Tibial artery (tissue), 4 donors: ENCODE measurements around the gene NRBF2.

Source experiments
- DNase-seq, 2 donors: peaks; one replicate each; pipeline ENCODE4 v3.0.0-alpha.2; 2019
- H3K27ac ChIP-seq, 2 donors: fragments of 200-600 bp; sonication (generic) in 1 of 2; 1 replicate in 1 of 2; 2 replicates in 1 of 2; pipeline ENCODE4 v1.5.1; 2018 to 2019; ENCODE audit warnings: mild to moderate bottlenecking in 1 of 2
- H3K27me3 ChIP-seq, 2 donors: fragments of 200-600 bp; sonication (generic) in 1 of 2; one replicate each; pipeline versions ENCODE4 v1.5.1 to v1.6.0; 2016 to 2019
- H3K36me3 ChIP-seq, 3 donors: fragments of 200-600 bp; sonication (generic) in 2 of 3; one replicate each; pipeline ENCODE4 v1.5.1; 2016 to 2019; ENCODE audit warnings: mild to moderate bottlenecking in 2 of 3
- H3K4me1 ChIP-seq, 4 donors: fragments of 200-600 bp; sonication (generic) in 2 of 4; 1 replicate in 3 of 4; 2 replicates in 1 of 4; pipeline ENCODE4 v1.5.1; 2016 to 2019
- H3K4me3 ChIP-seq, 2 donors: fragments of 200-600 bp; sonication (generic) in 1 of 2; 1 replicate in 1 of 2; 2 replicates in 1 of 2; pipeline ENCODE4 v1.5.1; 2018 to 2019; ENCODE audit warnings: mild to moderate bottlenecking in 2 of 2
- H3K9me3 ChIP-seq, 3 donors: fragments of 200-600 bp; sonication (generic) in 1 of 3; one replicate each; pipeline ENCODE4 v1.5.1; 2016 to 2019
- CTCF ChIP-seq, 2 experiments: fragments of 200-600 bp in 1 of 2; fragments of 450-650 bp in 1 of 2; IDR thresholded peaks; one replicate each; pipeline ENCODE4 v1.5.1; 2017 to 2019; ENCODE audit warnings: antibody characterized with exemption in 2 of 2, mild to moderate bottlenecking in 1 of 2, moderate library complexity in 1 of 2
- intact Hi-C: fragments of 100-400 bp; cut with DNase I; formaldehyde crosslinking; loops from one replicate; pipeline ENCODE4 v1.15.0; 2023; ENCODE audit warnings: low total_unique reads

NRBF2 gene

DNA sequence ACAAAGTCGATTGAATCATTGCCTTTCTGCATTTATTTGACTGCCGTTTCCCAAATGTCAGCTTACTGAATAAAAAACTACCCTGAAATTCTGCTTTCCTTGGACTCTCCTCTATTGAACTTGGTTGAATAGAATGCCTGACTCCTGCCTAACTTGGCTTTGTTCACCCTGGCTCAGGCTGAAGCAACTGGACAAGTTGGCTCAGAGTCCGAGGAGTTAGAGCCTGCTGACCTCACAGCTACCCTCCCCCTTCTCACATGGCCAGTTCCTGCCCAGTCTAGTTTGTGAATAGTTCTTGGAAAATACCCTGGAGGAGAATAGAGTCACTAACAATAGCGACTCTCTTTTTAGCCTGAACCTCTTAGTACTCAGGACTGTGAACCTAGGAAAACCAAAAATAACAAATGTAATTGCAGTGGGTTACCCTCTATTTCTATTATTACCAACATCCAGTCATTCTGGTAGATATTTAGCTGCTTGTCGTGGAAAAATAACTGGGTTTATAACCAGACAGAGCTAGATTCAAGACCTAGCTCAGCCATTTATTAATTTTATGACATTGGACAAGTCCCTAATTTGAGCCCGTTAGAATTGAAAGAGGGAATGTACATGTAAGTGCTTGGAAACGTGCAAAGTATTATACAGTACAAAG, 17.3 kb upstream of the NRBF2 start:
- intact Hi-C loops, result no loop called here
- no peaks in the 10 kb centered on the region for H3K9me3 ChIP-seq
- H3K36me3 ChIP-seq, result no peaks in the 10 kb centered on the region
- peak overlapping the region; percentile 66 to 74 for H3K27ac ChIP-seq
- peaks cover 9 to 38% (median 29%) of the 10 kb centered on the region in 4 donors for H3K4me1 ChIP-seq
- no peak overlapping the region for H3K4me3 ChIP-seq
- TF ChIP-seq CTCF (IDR thresholded peaks at IDR 0.05), result peak; percentile 10 to 27
- H3K27me3 ChIP-seq, result no peaks in the 10 kb centered on the region
- DNase-seq, result peak; percentile 91 to 96

GRCh38 chr10:63116452-63117072, 16.6 kb upstream of the NRBF2 start:
- Histone ChIP-seq H3K27ac (peak overlapping the region; percentile 66 to 68), H3K4me3 (no peak overlapping the region)

DNA sequence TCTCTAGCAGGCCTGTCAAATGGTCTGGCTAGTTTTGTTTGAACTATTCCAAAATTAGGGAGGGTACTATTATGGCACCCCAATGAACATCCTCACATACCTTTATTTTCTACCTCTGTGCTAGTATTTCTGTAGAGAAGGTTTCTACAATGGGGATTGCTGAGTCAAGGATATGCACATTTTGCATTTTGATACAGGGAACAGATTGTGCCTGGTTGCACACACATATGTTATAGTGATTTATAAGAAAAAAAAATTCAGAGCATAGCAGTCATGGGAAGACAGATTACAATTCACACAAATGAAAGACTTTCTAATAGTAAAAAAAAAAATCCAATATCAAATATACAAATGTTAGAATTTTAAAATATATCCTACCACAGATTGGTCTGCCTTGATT, 14.1 kb upstream of the NRBF2 start:
- H3K36me3 ChIP-seq, result no peaks in the 10 kb centered on the region
- no peak for TF ChIP-seq CTCF (IDR thresholded peaks at IDR 0.05)
- no peaks in the 10 kb centered on the region for H3K9me3 ChIP-seq
- no peak overlapping the region for H3K4me3 ChIP-seq
- H3K27ac ChIP-seq, result no peak overlapping the region
- intact Hi-C loops, result no loop called here
- peaks cover 9 to 27% (median 25%) of the 10 kb centered on the region in 4 donors for H3K4me1 ChIP-seq
- no peaks in the 10 kb centered on the region for H3K27me3 ChIP-seq
- DNase-seq, result no peak

More at GRCh38 chr10:63116452-63117072, 16.6 kb upstream of the NRBF2 start:
- no peak for TF ChIP-seq CTCF (IDR thresholded peaks at IDR 0.05)
- Histone ChIP-seq H3K9me3 (no peaks in the 10 kb centered on the region), H3K36me3 (no peaks in the 10 kb centered on the region), H3K4me1 (peaks cover 9 to 38% (median 29%) of the 10 kb centered on the region in 4 donors), H3K27me3 (no peaks in the 10 kb centered on the region)
- DNase-seq, result no peak
- intact Hi-C loops, result no loop called here

- Histone ChIP-seq H3K9me3 (no peaks in the 10 kb centered on the region), H3K4me1 (peaks cover 0 to 12% (median 11%) of the 10 kb centered on the region in 4 donors), H3K27me3 (no peaks in the 10 kb centered on the region), H3K4me3 (no peak overlapping the region), H3K36me3 (no peaks in the 10 kb centered on the region), H3K27ac (no peak overlapping the region)
- intact Hi-C loops, result no loop called here
- no peak for TF ChIP-seq CTCF (IDR thresholded peaks at IDR 0.05)
- DNase-seq, result no peak
Observed at GRCh38 chr10:63120554-63120953, 12.6 kb upstream of the NRBF2 start.

DNA sequence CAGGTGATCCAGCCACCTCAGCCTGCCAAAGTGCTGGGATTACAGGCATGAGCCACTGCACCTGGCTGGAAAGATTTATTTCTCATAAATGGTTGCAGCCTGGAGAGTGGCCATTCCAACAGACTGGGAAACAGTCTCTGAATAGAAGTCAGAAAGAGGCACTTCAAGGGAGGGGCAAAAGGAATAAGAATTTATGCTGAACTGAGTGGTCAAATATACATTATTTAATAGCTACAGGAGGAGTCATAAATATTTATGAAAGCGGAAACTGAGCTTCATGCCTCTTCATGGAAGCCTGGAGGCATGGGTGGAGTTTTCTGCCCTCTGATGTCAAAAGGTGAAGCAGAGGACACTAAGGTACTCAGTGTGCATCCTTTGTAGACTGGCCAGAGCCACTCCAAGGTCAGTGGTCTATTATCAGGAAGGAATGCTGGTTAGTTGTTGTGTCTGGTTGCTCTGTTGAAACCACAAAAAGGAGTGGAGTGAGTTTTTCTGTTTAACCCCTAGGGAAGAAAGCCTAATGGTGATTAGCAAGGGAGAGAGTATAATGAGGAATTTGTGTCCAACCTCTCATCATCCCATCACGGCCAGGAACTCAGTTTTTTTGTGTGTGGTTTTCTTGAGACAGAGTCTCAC, 9.3 kb upstream of the NRBF2 start:
- intact Hi-C loops, result no loop called here
- H3K27ac ChIP-seq, result no peak overlapping the region
- no peaks in the 10 kb centered on the region for H3K27me3 ChIP-seq
- no peak overlapping the region for H3K4me3 ChIP-seq
- no peaks in the 10 kb centered on the region for H3K4me1 ChIP-seq
- H3K9me3 ChIP-seq, result no peaks in the 10 kb centered on the region
- H3K36me3 ChIP-seq, result no peaks in the 10 kb centered on the region
- no peak for TF ChIP-seq CTCF (IDR thresholded peaks at IDR 0.05)
- no peak for DNase-seq
